ENCODE results near the gene NT5DC4.

Gene NT5DC4

GRCh38 chr2:112777036-112777435 is 56.2 kb downstream of the NT5DC4 start:
- H3K4me3 ChIP-seq (ENCODE audit: low read depth, low read length): no peak overlapping the region
- H3K9me3 ChIP-seq (ENCODE audit: control insufficient read depth, low read length): no peaks in the 10 kb centered on the region
- TF ChIP-seq CTCF (IDR thresholded peaks at IDR 0.05): no peak
- H3K27me3 ChIP-seq (ENCODE audit: control insufficient read depth, insufficient read depth, low read length): no peaks in the 10 kb centered on the region
- H3K4me2 ChIP-seq (ENCODE audit: low read length): no peak overlapping the region
- no peak overlapping the region for H2AFZ ChIP-seq
- H3K9ac ChIP-seq: no peak overlapping the region
- no peaks in the 10 kb centered on the region for H3K79me2 ChIP-seq
- H3K27ac ChIP-seq: no peak overlapping the region
- no peaks in the 10 kb centered on the region for H3K4me1 ChIP-seq
- H3K36me3 ChIP-seq (ENCODE audit: control insufficient read depth, insufficient read depth, low read length): no peaks in the 10 kb centered on the region

- H3K27me3 ChIP-seq (ENCODE audit: control insufficient read depth, insufficient read depth, low read length): no peaks in the 10 kb centered on the region
- no peak overlapping the region for H3K4me2 ChIP-seq (ENCODE audit: low read length)
- H3K9ac ChIP-seq: no peak overlapping the region
- H3K4me1 ChIP-seq: no peaks in the 10 kb centered on the region
- no peaks in the 10 kb centered on the region for H3K36me3 ChIP-seq (ENCODE audit: control insufficient read depth, insufficient read depth, low read length)
- no peaks in the 10 kb centered on the region for H3K9me3 ChIP-seq (ENCODE audit: control insufficient read depth, low read length)
- no peak overlapping the region for H2AFZ ChIP-seq
- TF ChIP-seq CTCF (IDR thresholded peaks at IDR 0.05): no peak
- no peak overlapping the region for H3K4me3 ChIP-seq (ENCODE audit: low read depth, low read length)
- no peaks in the 10 kb centered on the region for H3K79me2 ChIP-seq
- H3K27ac ChIP-seq: no peak overlapping the region
Measured at GRCh38 chr2:112779598-112779997, 58.8 kb downstream of the NT5DC4 start.

DNA sequence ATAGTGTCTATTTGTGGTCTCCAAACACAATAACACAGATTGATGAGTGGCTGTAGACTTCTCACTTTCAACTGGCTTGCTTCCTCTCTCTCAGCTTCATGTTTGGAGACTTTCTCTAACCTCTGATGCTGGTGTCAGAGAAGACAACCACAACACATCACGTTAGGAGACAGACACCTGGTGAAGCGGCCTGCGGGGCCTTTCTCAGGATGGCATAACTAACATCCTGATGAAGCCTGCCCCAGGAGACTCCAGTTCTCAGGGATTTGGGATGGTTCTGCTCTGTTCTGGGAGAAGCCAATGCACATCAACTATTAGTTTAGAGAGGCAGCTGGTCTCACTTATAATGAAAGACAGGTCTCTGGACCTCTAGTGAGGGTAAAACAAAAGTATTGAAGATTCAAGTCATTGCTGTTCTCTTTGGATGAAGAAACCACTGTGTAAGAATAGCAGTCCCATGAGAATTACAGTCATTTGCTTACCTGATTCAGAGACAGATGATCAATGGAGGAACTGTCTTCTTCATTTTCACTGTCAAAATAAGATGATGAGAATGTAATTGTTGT is 61.5 kb downstream of the NT5DC4 start:
- Histone ChIP-seq H3K4me2 (ENCODE audit: low read length) (no peak overlapping the region), H3K27me3 (ENCODE audit: control insufficient read depth, insufficient read depth, low read length) (no peaks in the 10 kb centered on the region), H3K4me1 (no peaks in the 10 kb centered on the region), H2AFZ (no peak overlapping the region), H3K9ac (no peak overlapping the region), H3K27ac (no peak overlapping the region), H3K79me2 (no peaks in the 10 kb centered on the region), H3K36me3 (ENCODE audit: control insufficient read depth, insufficient read depth, low read length) (no peaks in the 10 kb centered on the region), H3K9me3 (ENCODE audit: control insufficient read depth, low read length) (no peaks in the 10 kb centered on the region), H3K4me3 (ENCODE audit: low read depth, low read length) (no peak overlapping the region)
- TF ChIP-seq CTCF (IDR thresholded peaks at IDR 0.05): no peak

- Histone ChIP-seq H3K4me3 (ENCODE audit: low read depth, low read length) (no peak overlapping the region), H3K27ac (no peak overlapping the region)
Measured at GRCh38 chr2:112783187-112783714, 62.4 kb downstream of the NT5DC4 start.

More at GRCh38 chr2:112783187-112783714, 62.4 kb downstream of the NT5DC4 start:
- no peak overlapping the region for H3K9ac ChIP-seq
- H3K36me3 ChIP-seq (ENCODE audit: control insufficient read depth, insufficient read depth, low read length): no peaks in the 10 kb centered on the region
- H3K27me3 ChIP-seq (ENCODE audit: control insufficient read depth, insufficient read depth, low read length): no peaks in the 10 kb centered on the region
- H2AFZ ChIP-seq: no peak overlapping the region
- no peaks in the 10 kb centered on the region for H3K79me2 ChIP-seq
- no peak overlapping the region for H3K4me2 ChIP-seq (ENCODE audit: low read length)
- H3K4me1 ChIP-seq: no peaks in the 10 kb centered on the region
- no peaks in the 10 kb centered on the region for H3K9me3 ChIP-seq (ENCODE audit: control insufficient read depth, low read length)
- TF ChIP-seq CTCF (IDR thresholded peaks at IDR 0.05): no peak

All from parathyroid adenoma (tissue), 2 donors.